Measurements from ENCODE around the gene RXRA. TPM values are rescaled to one million over a fixed set of nuclear protein-coding genes. Genes with fewer than 3 reads are reported as not detected.

The RXRA gene
- 0.80 TPM for polyA plus RNA-seq

- Mint-ChIP-seq H3K4me1 (peaks cover 0 to 6% (median 3%) of the 10 kb centered on the region in 3 donors), H3K4me3 (peak within 1 kb of the TSS; percentile 70 to 80 (median 78)), H3K27ac (peak within 1 kb of the TSS in 2 of 3 donors; percentile 31 to 35), H3K36me3 (no peaks in the 10 kb centered on the region), H3K9me3 (no peaks in the 10 kb centered on the region), H3K27me3 (peaks cover 8% of the 10 kb centered on the region)
Observed at GRCh38 chr9:134325813-134326723, at the start of gene RXRA. Gene RXRA, plus strand, starts transcription at chr9:134326455. Its CDS starts 177 bp downstream, at chr9:134326632.

DNA sequence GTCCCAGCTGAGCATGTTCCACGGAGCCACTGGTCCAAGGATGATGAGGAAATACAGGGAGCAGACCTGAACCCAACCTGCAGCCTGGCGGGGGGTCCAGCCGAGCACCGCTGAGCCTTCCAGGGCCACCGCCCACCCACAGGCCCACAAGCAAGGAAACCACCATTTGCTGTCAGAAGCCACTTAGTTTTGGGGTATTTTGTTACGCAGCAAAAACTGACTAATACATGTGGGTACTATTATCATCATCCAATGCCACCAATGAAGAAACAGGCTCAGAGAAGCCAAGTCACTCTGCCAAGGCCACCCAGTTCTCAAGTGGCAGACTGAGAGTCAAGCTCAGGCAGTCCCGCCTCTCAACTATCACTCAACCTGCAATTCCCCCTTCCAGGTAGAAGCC is 48.0 kb upstream of the RXRA start:
- peaks cover 1 to 5% (median 4%) of the 10 kb centered on the region in 3 donors for H3K4me1 Mint-ChIP-seq
- peaks cover 5% of the 10 kb centered on the region for H3K27me3 Mint-ChIP-seq
- no peaks in the 10 kb centered on the region for H3K9me3 Mint-ChIP-seq
- no peaks in the 10 kb centered on the region for H3K36me3 Mint-ChIP-seq
- H3K4me3 Mint-ChIP-seq, result peak overlapping the region in 1 of 4 donors; percentile 43
- no peak overlapping the region for H3K27ac Mint-ChIP-seq

GRCh38 chr9:134278974-134279640 is 47.1 kb upstream of the RXRA start:
- no peaks in the 10 kb centered on the region for H3K9me3 Mint-ChIP-seq
- peaks cover 1 to 5% (median 4%) of the 10 kb centered on the region in 3 donors for H3K4me1 Mint-ChIP-seq
- no peaks in the 10 kb centered on the region for H3K36me3 Mint-ChIP-seq
- H3K27ac Mint-ChIP-seq, result no peak overlapping the region
- no peak overlapping the region for H3K4me3 Mint-ChIP-seq
- H3K27me3 Mint-ChIP-seq, result peaks cover 5% of the 10 kb centered on the region

GRCh38 chr9:134282138-134282650 is 44.1 kb upstream of the RXRA start:
- H3K9me3 Mint-ChIP-seq, result no peaks in the 10 kb centered on the region
- H3K4me1 Mint-ChIP-seq, result peaks cover 0 to 1% (median 0%) of the 10 kb centered on the region in 3 donors
- H3K27me3 Mint-ChIP-seq, result peaks cover 10% of the 10 kb centered on the region
- no peak overlapping the region for H3K27ac Mint-ChIP-seq
- H3K36me3 Mint-ChIP-seq, result no peaks in the 10 kb centered on the region
- no peak overlapping the region for H3K4me3 Mint-ChIP-seq

DNA sequence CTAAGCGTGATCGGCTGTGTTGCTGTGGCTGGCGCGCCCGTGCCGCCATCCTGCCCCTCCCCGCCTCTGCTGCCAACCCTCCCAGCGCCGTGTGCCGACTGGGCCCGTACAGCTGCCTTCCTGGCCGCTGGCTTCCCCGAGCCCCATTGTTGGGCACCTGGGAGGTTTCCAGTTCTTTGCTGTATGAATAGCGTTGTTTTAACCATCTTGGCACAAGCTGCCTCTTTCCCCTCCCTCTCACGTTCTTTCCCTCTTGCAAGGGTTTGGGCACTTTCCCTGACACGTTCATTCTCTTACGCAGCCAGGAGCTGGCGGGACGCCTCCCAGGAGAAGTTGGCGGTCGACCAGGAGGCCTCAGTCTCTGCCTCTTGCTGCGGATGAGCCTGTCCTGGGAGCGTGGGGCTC is 43.1 kb upstream of the RXRA start:
- H3K4me1 Mint-ChIP-seq, result peaks cover 0 to 1% (median 0%) of the 10 kb centered on the region in 3 donors
- no peak overlapping the region for H3K4me3 Mint-ChIP-seq
- no peaks in the 10 kb centered on the region for H3K36me3 Mint-ChIP-seq
- H3K27me3 Mint-ChIP-seq, result peaks cover 13% of the 10 kb centered on the region
- H3K9me3 Mint-ChIP-seq, result no peaks in the 10 kb centered on the region
- H3K27ac Mint-ChIP-seq, result no peak overlapping the region

DNA sequence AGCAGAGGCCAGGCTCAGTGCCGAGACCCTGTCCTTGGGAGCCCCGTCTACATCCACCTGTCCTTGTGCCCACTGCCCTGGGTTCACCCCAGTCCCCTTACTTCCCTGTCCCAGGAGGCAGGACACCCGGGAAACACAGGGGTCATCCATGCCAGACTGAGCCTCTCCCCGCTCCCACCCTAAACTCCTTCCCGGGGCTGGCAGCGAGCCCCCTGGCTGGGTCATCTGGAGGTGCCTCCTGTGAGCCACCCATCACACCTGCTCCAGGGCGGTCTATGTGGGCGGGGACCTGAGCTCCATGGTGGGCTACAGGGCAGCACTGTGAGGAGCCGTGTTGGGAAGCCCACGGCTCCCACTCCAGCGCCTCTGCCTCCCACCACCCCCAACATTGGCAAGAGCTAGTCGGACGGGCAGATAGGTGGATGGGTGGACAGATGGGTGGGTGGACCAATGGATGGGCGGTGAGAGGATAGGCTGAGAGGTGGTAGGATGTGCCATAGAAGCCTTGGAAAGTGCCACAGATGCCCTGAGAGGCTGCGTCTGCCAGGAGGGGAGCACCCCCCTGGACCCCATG is 42.5 kb upstream of the RXRA start:
- H3K27me3 Mint-ChIP-seq, result peaks cover 14% of the 10 kb centered on the region
- H3K27ac Mint-ChIP-seq, result no peak overlapping the region
- H3K4me3 Mint-ChIP-seq, result no peak overlapping the region
- no peaks in the 10 kb centered on the region for H3K36me3 Mint-ChIP-seq
- no peaks in the 10 kb centered on the region for H3K9me3 Mint-ChIP-seq
- H3K4me1 Mint-ChIP-seq, result peaks cover 0 to 1% (median 0%) of the 10 kb centered on the region in 3 donors

- Mint-ChIP-seq H3K9me3 (no peaks in the 10 kb centered on the region), H3K27me3 (peaks cover 14% of the 10 kb centered on the region), H3K4me1 (peaks cover 0 to 1% (median 0%) of the 10 kb centered on the region in 3 donors), H3K4me3 (no peak overlapping the region), H3K36me3 (no peaks in the 10 kb centered on the region), H3K27ac (no peak overlapping the region)
Observed at GRCh38 chr9:134284273-134284672, 42.0 kb upstream of the RXRA start.

GRCh38 chr9:134284741-134285140 is 41.5 kb upstream of the RXRA start:
- Mint-ChIP-seq H3K9me3 (no peaks in the 10 kb centered on the region), H3K27me3 (peaks cover 17% of the 10 kb centered on the region), H3K27ac (no peak overlapping the region), H3K4me1 (peaks cover 0 to 1% (median 0%) of the 10 kb centered on the region in 3 donors), H3K36me3 (no peaks in the 10 kb centered on the region), H3K4me3 (no peak overlapping the region)

GRCh38 chr9:134285215-134285845 is 40.9 kb upstream of the RXRA start:
- H3K27ac Mint-ChIP-seq, result no peak overlapping the region
- H3K36me3 Mint-ChIP-seq, result no peaks in the 10 kb centered on the region
- H3K9me3 Mint-ChIP-seq, result no peaks in the 10 kb centered on the region
- H3K27me3 Mint-ChIP-seq, result peaks cover 17% of the 10 kb centered on the region
- H3K4me1 Mint-ChIP-seq, result peaks cover 0 to 1% (median 0%) of the 10 kb centered on the region in 3 donors
- H3K4me3 Mint-ChIP-seq, result no peak overlapping the region

DNA sequence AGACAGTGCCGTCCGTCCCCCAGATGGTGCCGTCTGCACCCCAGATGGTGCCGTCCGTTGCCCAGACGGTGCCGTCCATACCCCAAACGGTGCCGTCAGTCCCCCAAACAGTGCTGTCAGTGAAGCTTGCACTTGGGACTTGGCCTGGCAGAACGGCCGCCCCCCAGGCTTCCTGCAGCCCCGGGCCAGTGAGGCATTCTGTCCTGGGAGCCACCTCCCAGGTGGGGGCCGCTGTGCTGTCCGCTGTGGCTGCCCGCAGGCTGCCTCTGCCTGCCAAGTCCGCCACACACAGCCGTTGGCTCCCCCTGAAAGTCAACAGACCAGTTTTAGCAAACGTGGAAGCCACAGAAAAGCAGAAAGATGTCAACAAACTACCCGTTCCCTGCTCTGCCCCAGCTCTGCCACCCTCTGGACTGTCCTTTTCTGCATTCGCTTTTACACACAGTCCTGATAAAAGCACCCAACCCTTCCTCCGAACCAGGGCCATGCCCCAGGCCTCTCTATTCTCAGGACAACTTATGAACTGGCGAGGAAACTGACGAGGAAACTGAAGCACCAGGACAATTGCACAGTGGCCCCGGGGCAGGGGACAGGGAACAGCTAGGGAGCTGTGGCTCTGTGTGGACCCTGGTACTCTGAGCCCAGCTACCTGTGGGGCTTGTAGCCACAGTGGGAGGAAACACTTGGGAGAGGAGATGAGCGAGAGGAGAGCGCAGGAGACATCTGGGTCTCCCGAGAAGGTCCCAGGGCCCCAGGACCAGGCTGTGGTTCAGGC is 39.6 kb upstream of the RXRA start:
- Mint-ChIP-seq H3K36me3 (no peaks in the 10 kb centered on the region), H3K4me3 (no peak overlapping the region), H3K9me3 (no peaks in the 10 kb centered on the region), H3K4me1 (peaks cover 0 to 1% (median 0%) of the 10 kb centered on the region in 3 donors), H3K27ac (no peak overlapping the region), H3K27me3 (peaks cover 14% of the 10 kb centered on the region)

DNA sequence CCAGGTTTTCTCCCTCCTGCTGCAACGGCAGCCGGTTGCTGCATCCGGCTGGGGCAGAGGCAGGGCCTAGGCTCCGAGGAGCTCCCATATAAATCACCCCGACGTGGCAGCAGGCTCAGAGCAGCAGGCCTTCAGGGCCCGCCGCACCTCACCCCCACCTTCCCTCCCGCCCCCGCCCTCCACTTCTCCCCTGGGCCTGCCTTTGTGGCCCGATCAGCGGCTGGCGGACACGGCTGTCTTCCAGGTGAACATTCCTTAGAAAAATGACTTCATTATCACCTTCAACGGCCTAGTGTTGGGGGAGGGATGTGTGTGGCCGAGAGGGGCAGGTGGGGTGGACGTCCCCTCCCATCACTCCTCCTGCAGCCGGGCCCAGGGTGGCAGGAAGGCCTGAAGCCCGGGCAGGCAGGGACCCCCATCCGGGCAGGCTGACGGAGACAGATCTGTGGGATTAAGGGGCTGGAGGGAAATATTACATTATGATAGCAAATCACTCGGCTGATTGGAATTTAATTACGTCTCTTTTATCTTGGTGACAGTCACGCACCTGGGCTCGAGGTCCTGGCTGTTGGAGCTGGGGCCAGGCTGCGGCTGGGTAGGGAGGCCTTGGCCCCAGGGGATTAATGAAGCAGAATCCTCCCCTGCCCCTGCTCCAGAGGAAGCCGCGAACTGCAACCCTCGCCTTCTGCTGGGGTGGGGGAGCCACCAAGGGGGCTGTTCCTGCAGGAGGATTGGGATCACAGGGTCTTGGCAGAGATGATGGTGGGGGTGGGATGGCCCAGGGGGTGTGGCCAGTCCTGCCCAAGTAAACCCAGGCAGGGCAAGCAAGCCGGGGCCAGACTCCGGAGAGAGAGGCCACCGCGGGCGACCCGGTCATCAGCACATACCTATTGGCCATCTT is 38.4 kb upstream of the RXRA start:
- H3K27ac Mint-ChIP-seq, result no peak overlapping the region
- peaks cover 14% of the 10 kb centered on the region for H3K27me3 Mint-ChIP-seq
- no peak overlapping the region for H3K4me3 Mint-ChIP-seq
- peaks cover 0 to 2% (median 1%) of the 10 kb centered on the region in 3 donors for H3K4me1 Mint-ChIP-seq
- no peaks in the 10 kb centered on the region for H3K9me3 Mint-ChIP-seq
- no peaks in the 10 kb centered on the region for H3K36me3 Mint-ChIP-seq

DNA sequence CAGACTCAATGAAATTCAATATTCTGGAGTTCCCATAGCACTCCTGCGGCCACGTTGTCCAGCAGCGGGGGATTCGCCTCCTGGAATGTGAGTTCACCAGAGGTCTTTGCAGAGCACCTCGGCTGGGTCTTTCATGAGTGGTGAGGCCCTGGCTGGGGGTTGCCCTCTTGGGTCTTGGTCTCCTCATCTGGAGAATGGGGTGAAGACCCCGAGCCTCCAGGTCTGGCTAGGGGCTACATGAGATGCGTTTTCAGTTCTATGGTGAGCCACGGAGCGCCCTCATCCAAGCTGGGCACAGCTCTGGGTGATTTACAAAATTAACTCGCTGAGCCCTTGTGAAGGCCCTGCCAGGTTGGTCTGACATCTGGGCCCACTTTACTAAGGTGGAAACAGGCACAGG is 37.5 kb upstream of the RXRA start:
- H3K9me3 Mint-ChIP-seq, result no peaks in the 10 kb centered on the region
- peaks cover 0 to 5% (median 4%) of the 10 kb centered on the region in 3 donors for H3K4me1 Mint-ChIP-seq
- H3K4me3 Mint-ChIP-seq, result no peak overlapping the region
- no peaks in the 10 kb centered on the region for H3K36me3 Mint-ChIP-seq
- H3K27ac Mint-ChIP-seq, result no peak overlapping the region
- peaks cover 16% of the 10 kb centered on the region for H3K27me3 Mint-ChIP-seq

GRCh38 chr9:134289241-134289875 is 36.9 kb upstream of the RXRA start:
- Mint-ChIP-seq H3K27me3 (peaks cover 20% of the 10 kb centered on the region), H3K4me1 (peaks cover 0 to 5% (median 4%) of the 10 kb centered on the region in 3 donors), H3K27ac (no peak overlapping the region), H3K9me3 (no peaks in the 10 kb centered on the region), H3K36me3 (no peaks in the 10 kb centered on the region), H3K4me3 (peak overlapping the region in 1 of 4 donors; percentile 2)

Measured in IgD-negative memory B cell (primary cell).